Lung (tissue), 12 donors: ENCODE data around the gene ABCF2. TPM values are rescaled to one million over a fixed set of nuclear protein-coding genes. Genes with fewer than 3 reads are reported as not detected.

Experiments used
- ATAC-seq: fragments of 200-7000 bp; cut with Tn5 transposase; one replicate; pipeline ENCODE4 v1.9.1; 2020; ENCODE audit warnings: moderate number of reproducible peaks; ENCODE audit not compliant: insufficient read depth, low FRiP score
- DNase-seq, 3 donors: peaks; one replicate each; pipeline ENCODE4 v3.0.0-alpha.2; 2013 to 2017
- H3K27ac ChIP-seq, 2 donors: one replicate each; pipeline ENCODE4 v1.5.1; 2013; ENCODE audit warnings: mild to moderate bottlenecking in 2 of 2, moderate library complexity in 2 of 2, control low read depth in 1 of 2, inconsistent platforms in 1 of 2, low read depth in 1 of 2, low read length in 1 of 2
- H3K27me3 ChIP-seq, 3 donors: one replicate each; pipeline ENCODE4 v1.5.1; 2013; ENCODE audit warnings: low read length in 2 of 3; ENCODE audit not compliant: control insufficient read depth in 3 of 3, insufficient read depth in 3 of 3
- H3K36me3 ChIP-seq, 4 donors: one replicate each; pipeline ENCODE4 v1.5.1; 2013; ENCODE audit warnings: low read length in 4 of 4, mild to moderate bottlenecking in 1 of 4, moderate library complexity in 1 of 4; ENCODE audit not compliant: control insufficient read depth in 4 of 4, insufficient read depth in 4 of 4
- H3K4me1 ChIP-seq, 5 donors: one replicate each; pipeline ENCODE4 v1.5.1; 2013; ENCODE audit warnings: low read length in 5 of 5, mild to moderate bottlenecking in 2 of 5, moderate library complexity in 1 of 5; ENCODE audit not compliant: control insufficient read depth in 5 of 5, insufficient read depth in 5 of 5
- H3K4me3 ChIP-seq: one replicate; pipeline ENCODE4 v1.5.1; 2013; ENCODE audit warnings: mild to moderate bottlenecking, control low read depth, moderate library complexity
- H3K9ac ChIP-seq, 2 donors: one replicate each; pipeline ENCODE4 v1.5.1; 2013; ENCODE audit warnings: low read length in 2 of 2, control low read depth in 1 of 2; ENCODE audit not compliant: insufficient read depth in 1 of 2
- H3K9me3 ChIP-seq, 4 donors: one replicate each; pipeline ENCODE4 v1.5.1; 2013; ENCODE audit warnings: low read length in 3 of 4, mild to moderate bottlenecking in 1 of 4, moderate library complexity in 1 of 4; ENCODE audit not compliant: control insufficient read depth in 4 of 4, insufficient read depth in 3 of 4
- WGBS, 2 donors: extraction: QIAGEN DNeasy Blood & Tissue Kit; methylation state at CpG; one replicate each; pipeline ENCODE4 v1.1.7; 2013; 5-methylcytosine and 5-hydroxymethylcytosine counted together
- polyA plus RNA-seq, 2 donors: library from polyadenylated mRNA; stranded (reverse); fragments of 200-250 nt; gene quantifications; one replicate each; pipeline ENCODE4 v1.2.1, GENCODE V29; 2013
- total RNA-seq, 2 donors: library from RNA; depleted of rRNA in 1 of 2; stranded (reverse); fragments of >200 nt in 1 of 2; gene quantifications; one replicate each; pipeline ENCODE4 v1.2.1, GENCODE V29; 2014 to 2021
- TF ChIP-seq, protein P1 (sequence below): IDR thresholded peaks from 2 replicates; pipeline ENCODE4 v1.5.1; 2012; ENCODE audit warnings: mild to moderate bottlenecking; ENCODE audit errors: control extremely low read depth, extremely low read depth
- donor health status: control.
- donor health status: control.
- donor health status: Bipolar disorder and iron deficiency.
- donor health status: healthy.
- donor health status: DM: yes; HTN: yes; CAD: no.

Gene ABCF2
- total and polyA plus RNA-seq, 4 donors: 13.2 to 36.3 (median 25.8) TPM

DNA sequence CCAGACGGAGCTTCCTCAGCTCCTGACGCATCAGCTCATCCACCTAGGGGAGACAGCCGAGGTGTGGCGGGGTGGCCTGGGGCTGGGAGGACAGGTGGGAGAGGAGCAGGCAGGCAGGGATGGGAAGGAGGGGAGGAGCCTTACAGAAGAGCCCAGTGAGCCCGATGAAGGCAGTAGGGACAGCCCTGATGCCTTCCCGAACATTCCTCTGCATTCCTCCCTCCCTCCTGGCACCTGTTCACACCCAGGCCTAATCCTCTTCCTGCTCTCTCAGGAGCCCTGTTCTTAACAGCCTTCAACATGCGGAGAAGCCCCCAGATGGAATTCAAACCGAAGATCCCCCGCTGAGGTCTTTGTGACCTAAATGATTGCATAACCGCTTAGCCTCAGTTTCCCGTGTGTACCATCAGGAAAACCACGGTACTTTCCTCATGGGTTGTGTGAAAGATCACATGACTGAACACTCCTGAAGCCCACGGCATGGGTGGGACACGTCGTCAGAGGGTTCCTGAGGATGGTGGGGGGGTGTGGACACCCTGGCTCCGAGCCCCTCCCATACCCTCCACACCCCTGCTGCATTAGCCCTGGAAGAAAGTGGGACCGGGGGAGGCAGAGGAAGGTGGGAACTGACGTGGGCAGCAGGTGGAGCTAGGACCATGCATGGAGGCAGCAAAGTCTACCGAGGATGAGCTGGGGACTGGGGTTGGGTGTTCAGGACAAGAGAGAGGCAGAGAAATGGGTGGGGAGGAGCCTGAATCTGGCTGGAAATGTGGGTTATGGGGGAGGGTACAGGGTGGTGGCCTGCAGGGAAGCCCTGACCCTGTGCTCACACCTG lies 31.2 kb downstream of the ABCF2 start:
- Histone ChIP-seq H3K9ac (no peak overlapping the region), H3K27ac (no peak overlapping the region), H3K27me3 (no peaks in the 10 kb centered on the region), H3K4me1 (peaks cover 0 to 20% (median 0%) of the 10 kb centered on the region in 5 donors), H3K9me3 (no peaks in the 10 kb centered on the region), H3K4me3 (no peak overlapping the region), H3K36me3 (no peaks in the 10 kb centered on the region)
- DNase-seq (no peak), ATAC-seq (no peak)
- TF ChIP-seq, protein P1, sequence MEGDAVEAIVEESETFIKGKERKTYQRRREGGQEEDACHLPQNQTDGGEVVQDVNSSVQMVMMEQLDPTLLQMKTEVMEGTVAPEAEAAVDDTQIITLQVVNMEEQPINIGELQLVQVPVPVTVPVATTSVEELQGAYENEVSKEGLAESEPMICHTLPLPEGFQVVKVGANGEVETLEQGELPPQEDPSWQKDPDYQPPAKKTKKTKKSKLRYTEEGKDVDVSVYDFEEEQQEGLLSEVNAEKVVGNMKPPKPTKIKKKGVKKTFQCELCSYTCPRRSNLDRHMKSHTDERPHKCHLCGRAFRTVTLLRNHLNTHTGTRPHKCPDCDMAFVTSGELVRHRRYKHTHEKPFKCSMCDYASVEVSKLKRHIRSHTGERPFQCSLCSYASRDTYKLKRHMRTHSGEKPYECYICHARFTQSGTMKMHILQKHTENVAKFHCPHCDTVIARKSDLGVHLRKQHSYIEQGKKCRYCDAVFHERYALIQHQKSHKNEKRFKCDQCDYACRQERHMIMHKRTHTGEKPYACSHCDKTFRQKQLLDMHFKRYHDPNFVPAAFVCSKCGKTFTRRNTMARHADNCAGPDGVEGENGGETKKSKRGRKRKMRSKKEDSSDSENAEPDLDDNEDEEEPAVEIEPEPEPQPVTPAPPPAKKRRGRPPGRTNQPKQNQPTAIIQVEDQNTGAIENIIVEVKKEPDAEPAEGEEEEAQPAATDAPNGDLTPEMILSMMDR: no peak
- WGBS, 2 donors: 47 to 57% methylated on average over 19 of the region's 19 CpGs

- Histone ChIP-seq H3K4me3 (no peak overlapping the region), H3K27ac (no peak overlapping the region), H3K9ac (no peak overlapping the region), H3K27me3 (no peaks in the 10 kb centered on the region), H3K4me1 (peaks cover 0 to 7% (median 0%) of the 10 kb centered on the region in 5 donors), H3K9me3 (no peaks in the 10 kb centered on the region), H3K36me3 (no peaks in the 10 kb centered on the region)
- no peak for ATAC-seq
- WGBS, 2 donors: 67 to 71% methylated on average over 7 of the region's 7 CpGs
- TF ChIP-seq, protein P1: no peak
- no peak for DNase-seq
Measured at GRCh38 chr7:151194188-151194587, 32.8 kb downstream of the ABCF2 start.

GRCh38 chr7:151193203-151193978 lies 33.6 kb downstream of the ABCF2 start:
- no peak overlapping the region for H3K27ac ChIP-seq
- H3K36me3 ChIP-seq: no peaks in the 10 kb centered on the region
- TF ChIP-seq, protein P1: no peak
- no peak overlapping the region for H3K9ac ChIP-seq
- DNase-seq (no peak), ATAC-seq (no peak)
- H3K27me3 ChIP-seq: no peaks in the 10 kb centered on the region
- H3K9me3 ChIP-seq: no peaks in the 10 kb centered on the region
- 91 to 96% methylated on average over 14 of the region's 14 CpGs for WGBS, 2 donors
- H3K4me3 ChIP-seq: no peak overlapping the region
- H3K4me1 ChIP-seq: no peaks in the 10 kb centered on the region
